ENCODE results near the gene TDP2. TPM values are rescaled to one million over a fixed set of nuclear protein-coding genes. Genes with fewer than 3 reads are reported as not detected.
"Not testable (repeated sequence)": the region's sequence is repeated elsewhere in the genome, so short reads cannot be mapped to it uniquely, and the experiment has no call there.

The TDP2 gene
- total and polyA plus RNA-seq, 9 of the 15 experiments (the other 6 are each of a cell fraction or from before 2014, with no cell fraction given), result 27.7 to 60.1 (median 31.8) TPM

DNA sequence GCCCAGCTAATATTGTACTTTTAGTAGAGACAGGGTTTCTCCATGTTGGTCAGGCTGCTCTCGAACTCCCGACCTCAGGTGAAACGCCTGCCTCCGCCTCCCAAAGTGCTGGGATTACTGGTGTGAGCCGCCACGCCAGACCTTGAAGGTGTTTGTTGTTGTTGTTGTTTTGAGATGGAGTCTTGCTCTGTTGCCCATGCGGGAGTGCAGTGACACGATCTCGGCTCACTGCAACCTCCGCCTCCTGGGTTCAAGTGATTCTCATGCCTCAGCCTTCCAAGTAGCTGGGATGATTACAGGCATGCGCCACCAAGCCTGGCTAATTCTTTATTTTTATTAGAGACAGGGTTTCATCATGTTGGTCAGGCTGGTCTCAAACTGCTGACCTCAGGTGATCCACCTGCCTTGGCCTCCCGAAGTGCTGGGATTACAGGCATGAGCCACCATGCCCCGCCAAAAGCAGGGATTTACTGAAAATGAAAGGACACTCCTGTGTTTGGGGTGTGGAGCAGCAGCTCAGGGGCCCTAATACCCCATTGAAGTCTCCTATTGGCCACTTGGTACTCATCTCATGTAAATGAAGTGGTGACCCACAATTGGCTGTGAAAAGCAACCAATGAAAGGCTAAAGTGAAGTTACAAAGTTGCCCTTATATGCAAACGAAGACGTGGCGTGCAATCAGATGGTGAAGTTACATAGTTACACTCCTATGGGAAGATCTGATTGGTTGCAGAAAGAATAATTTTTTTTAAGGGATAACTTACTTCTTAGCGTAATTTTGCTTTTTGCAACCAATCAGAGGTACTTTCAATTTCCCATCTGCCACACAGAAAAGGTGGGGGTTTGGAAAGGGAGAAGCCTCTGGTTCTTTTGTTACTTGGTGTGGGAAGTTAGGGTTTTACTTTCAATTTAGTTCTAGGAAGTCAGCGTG is 1.6 kb upstream of the TDP2 start (continued):
- not testable (repeated sequence) for TF ChIP-seq ATF1, ID3 (CRISPR knock-in tag; IDR thresholded peaks at IDR 0.05)
- peak; percentile 92 for TF ChIP-seq ATF1 (tag; IDR thresholded peaks at IDR 0.05)
- peak; percentile 28; the same call in 1 of the 2 replicates for TF ChIP-seq GABPB1 (CRISPR knock-in tag; IDR thresholded peaks at IDR 0.05)
- TF ChIP-seq ZNF766 (CRISPR knock-in tag; conservative IDR thresholded peaks at IDR 0.05), result peak; percentile 44; the same call in 1 of the 2 replicates
- peak in 1 of 2 experiments; percentile 62; a peak in 2 of 4 replicates for TF ChIP-seq HDAC1 (IDR thresholded peaks at IDR 0.05)
- TF ChIP-seq, protein P1, sequence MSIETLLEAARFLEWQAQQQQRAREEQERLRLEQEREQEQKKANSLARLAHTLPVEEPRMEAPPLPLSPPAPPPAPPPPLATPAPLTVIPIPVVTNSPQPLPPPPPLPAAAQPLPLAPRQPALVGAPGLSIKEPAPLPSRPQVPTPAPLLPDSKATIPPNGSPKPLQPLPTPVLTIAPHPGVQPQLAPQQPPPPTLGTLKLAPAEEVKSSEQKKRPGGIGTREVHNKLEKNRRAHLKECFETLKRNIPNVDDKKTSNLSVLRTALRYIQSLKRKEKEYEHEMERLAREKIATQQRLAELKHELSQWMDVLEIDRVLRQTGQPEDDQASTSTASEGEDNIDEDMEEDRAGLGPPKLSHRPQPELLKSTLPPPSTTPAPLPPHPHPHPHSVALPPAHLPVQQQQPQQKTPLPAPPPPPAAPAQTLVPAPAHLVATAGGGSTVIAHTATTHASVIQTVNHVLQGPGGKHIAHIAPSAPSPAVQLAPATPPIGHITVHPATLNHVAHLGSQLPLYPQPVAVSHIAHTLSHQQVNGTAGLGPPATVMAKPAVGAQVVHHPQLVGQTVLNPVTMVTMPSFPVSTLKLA (conservative IDR thresholded peaks at IDR 0.05), result peak; percentile 10 to 52; a peak in 3 of 4 replicates
- peak; percentile 51; the same call in 1 of the 2 replicates for TF ChIP-seq ZNF431 (CRISPR knock-in tag; IDR thresholded peaks at IDR 0.05)
- peak; percentile 83 for TF ChIP-seq KDM5B (IDR thresholded peaks at IDR 0.05; ENCODE audit: insufficient replicate concordance, low read depth, low read length)
- TF ChIP-seq RFX1 (IDR thresholded peaks at IDR 0.05), result peak; percentile 37; the same call in 1 of the 2 replicates
- TF ChIP-seq EP400 (IDR thresholded peaks at IDR 0.05), result 0 out of 2 replicates have a peak, but pooled peaks have one; percentile 58
- peak; percentile 11 to 35; a peak in 2 of 4 replicates for TF ChIP-seq RCOR1 (IDR thresholded peaks at IDR 0.05; ENCODE audit: borderline replicate concordance in 1 of 2, low read depth in 2 of 2, low read length in 2 of 2)
- TF ChIP-seq HDAC2 (IDR thresholded peaks at IDR 0.05), result peak; percentile 78
- TF ChIP-seq POLR2B (IDR thresholded peaks at IDR 0.05; ENCODE audit: low read depth, partially characterized antibody), result peak; percentile 93
- peak in 1 of 3 experiments; percentile 81; a peak in 2 of 6 replicates for TF ChIP-seq ZBTB11 (CRISPR knock-in tag; IDR thresholded peaks at IDR 0.05)
- TF ChIP-seq TBP (optimal IDR thresholded peaks at IDR 0.05; ENCODE audit: low read depth, low read length), result peak; percentile 54
- peak; percentile 18; the same call in 1 of the 2 replicates for TF ChIP-seq DEAF1 (CRISPR knock-in tag; IDR thresholded peaks at IDR 0.05)
- peak; percentile 71; the same call in 1 of the 2 replicates for TF ChIP-seq MTF1 (CRISPR knock-in tag; IDR thresholded peaks at IDR 0.05; ENCODE audit: borderline replicate concordance)
- 0 out of 2 replicates have a peak, but pooled peaks have one; percentile 44 for TF ChIP-seq ID3 (tag; IDR thresholded peaks at IDR 0.05)
